ENCODE results near the gene COL6A5.

GRCh38 chr3:130463221-130463620 is 117.7 kb downstream of the COL6A5 start:
- TF ChIP-seq CTCF (IDR thresholded peaks at IDR 0.05), result no peak
- TF ChIP-seq POLR2A (IDR thresholded peaks at IDR 0.05), result no peak

Measured in adrenal gland (tissue), 5 donors.